ENCODE measurements around the gene HSD17B2.

HSD17B2 gene

DNA sequence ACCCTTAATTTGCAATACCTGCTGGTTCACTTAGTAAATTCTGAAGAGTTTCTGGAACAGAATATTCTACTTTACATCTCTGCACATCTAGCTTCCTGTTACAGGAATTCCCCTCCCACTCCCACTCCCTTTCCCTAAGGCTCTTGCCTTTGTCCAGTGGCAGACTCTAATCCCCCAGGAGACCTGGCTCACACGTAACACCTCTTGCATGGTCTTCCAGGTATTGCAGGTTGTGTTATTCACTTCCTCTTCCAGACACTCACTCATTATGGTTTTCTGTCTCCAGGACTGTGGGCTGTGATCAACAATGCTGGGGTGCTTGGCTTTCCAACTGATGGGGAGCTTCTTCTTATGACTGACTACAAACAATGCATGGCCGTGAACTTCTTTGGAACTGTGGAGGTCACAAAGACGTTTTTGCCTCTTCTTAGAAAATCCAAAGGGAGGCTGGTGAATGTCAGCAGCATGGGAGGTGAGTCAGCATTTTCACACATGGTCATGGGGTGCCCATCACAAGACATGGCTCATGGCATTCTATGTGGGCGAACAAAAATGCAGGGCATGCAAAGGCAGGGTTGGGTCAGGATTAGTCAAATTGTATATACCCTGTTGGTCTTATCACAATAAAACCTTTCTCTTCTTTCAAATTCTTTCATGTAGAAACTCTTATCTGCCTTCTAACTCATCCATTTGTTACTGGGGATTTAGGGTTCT is 35.8 kb downstream of the HSD17B2 start:
- peak; percentile 19 for DNase-seq (ENCODE audit: low read depth)
- H3K4me3 ChIP-seq (ENCODE audit: low read depth, low read length), result no peak overlapping the region

DNA sequence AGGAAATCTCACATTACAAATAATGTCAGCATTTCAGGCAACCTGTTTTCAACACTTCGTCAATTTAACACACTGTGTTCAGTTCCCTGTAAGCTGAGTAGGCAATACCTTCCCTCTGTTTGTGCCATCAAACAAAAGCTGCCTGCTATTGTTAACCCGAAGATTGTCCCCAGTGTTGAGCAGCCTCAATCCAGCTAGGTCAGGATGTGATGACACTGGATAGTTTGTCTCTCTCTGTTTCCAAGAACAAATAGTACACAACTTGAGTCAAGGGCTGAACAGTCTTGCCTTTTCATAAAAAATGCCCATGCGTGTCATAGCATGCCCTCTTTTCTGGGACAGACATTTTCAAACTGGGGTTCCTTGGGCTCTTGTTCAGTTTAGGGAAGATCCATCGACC is 36.4 kb downstream of the HSD17B2 start:
- no peak overlapping the region for H3K4me3 ChIP-seq (ENCODE audit: low read depth, low read length)
- DNase-seq (ENCODE audit: low read depth), result no peak

DNA sequence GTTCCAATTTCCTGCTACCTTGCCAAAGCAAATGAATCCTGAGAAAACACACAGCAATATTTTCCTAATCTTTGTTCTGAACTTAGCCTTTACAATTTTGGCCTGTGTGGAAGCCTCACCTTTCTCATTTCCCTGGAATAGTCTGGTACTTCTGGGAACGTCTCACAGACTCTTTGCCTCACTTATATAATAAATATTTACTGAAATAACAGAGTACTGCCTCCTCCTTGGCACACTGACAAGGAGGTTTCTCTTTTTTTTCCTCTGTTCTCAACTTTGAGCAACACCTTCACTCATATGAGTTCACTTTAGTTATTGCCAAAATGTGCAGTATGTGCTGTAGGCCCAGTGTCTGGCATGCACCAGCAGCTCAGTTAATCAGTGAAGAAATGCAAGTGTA is 37.3 kb downstream of the HSD17B2 start:
- H3K4me3 ChIP-seq (ENCODE audit: low read depth, low read length), result no peak overlapping the region
- no peak for DNase-seq (ENCODE audit: low read depth)

DNA sequence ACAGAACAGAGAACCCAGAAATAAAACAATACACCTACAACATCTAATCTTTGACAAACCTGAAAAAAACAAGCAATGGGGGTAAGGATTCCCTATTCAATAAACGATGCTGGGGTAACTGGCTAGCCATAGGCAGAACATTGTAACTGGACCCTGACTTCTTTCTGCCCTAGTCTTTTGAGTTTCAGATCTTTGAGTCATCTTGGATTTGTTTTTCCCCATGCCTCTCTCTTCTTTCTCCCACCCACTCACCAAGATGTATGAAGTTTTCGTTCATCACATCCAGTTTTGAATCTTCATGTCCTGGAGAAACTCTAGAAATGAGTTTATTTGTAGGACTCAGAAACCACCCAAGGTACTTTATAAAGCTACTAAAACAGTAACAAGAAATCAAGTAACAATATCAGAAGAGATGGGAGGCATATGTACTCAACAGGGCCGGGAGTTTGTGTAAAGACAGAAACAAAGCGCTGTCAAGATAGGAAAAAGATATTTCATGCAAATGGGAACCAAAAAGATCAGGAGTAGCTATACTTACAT is 39.0 kb downstream of the HSD17B2 start:
- no peak for DNase-seq (ENCODE audit: low read depth)
- H3K4me3 ChIP-seq (ENCODE audit: low read depth, low read length), result no peak overlapping the region

DNA sequence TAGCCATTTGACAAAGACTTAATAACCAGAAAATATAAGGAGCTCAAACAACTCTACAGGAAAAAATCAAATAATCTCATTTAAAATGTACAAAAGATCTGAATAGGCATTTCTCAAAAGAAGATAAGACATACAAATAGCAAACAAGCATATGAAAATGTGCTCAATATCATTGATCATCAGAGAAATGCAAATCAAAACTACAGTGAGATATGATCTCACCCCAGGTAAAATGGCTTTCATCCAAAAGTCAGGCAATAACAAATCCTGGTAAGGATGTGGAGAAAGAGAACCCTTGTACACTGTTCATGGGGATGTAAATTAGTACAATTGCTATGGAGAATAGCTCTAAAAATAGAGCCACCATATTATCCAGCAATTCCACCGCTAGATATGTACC is 43.1 kb downstream of the HSD17B2 start:
- no peak overlapping the region for H3K4me3 ChIP-seq (ENCODE audit: low read depth, low read length)
- DNase-seq (ENCODE audit: low read depth), result no peak

DNA sequence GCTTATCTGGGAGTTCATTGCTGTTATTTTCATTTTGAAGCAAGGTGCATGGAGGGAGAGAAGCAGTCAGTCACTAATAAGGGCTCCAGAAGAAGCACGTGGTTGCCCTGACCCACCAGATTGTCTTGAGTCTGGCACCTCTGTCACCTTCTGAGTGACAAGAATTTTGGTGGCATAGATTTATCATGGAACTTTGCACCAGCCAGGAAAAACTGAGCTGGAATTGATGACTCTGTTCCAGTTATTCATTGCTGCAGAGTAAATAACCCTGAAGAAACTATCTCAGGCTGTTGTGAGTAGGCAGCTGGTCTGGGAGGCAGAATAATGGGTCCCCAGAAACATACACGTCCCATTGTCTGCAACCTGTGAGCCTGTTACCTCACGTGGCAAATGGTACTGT is 44.8 kb downstream of the HSD17B2 start:
- DNase-seq (ENCODE audit: low read depth), result no peak

DNA sequence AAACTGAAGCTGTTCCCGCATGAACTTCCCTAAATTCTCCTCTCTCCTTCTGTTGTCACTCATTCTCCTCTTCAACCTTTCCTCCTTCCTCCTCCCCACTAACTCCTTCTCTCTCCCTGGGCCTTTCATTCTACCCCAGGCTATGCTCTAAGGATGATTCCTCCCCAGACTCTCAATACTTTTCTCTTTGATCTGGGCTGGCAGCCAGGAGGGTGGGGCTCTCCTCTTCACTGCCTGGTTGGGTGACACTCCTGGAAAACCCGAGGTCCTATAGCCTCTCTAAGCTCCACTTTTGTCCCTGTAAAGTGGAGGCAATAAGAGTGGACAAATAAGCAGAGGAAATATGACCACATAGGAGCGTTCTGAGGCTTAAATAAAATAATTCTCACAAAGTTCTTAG is 46.2 kb downstream of the HSD17B2 start:
- DNase-seq (ENCODE audit: low read depth), result no peak
- no peak overlapping the region for H3K4me3 ChIP-seq (ENCODE audit: low read depth, low read length)

More for the DNA sequence above, 44.8 kb downstream of the HSD17B2 start:
- no peak overlapping the region for H3K4me3 ChIP-seq (ENCODE audit: low read depth, low read length)

DNA sequence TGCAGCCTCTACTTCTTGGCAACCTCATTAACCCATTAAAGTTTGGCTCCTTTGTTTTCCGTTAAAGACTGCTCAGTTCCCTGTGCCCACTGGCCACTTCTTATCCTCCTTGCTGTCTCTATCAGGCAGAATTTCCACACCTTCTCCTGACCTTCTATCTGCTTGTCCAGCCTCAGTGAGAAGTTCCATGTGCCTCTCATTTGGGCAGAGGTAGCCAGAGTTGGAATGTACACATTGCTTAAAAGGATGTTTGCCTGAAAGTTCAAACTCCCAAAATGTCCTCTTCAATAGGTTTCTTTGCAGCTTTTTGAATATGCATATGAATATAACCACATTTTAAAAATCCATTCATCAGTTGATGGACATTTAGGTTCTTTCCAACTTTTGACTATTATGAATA is 47.0 kb downstream of the HSD17B2 start:
- no peak overlapping the region for H3K4me3 ChIP-seq (ENCODE audit: low read depth, low read length)
- no peak for DNase-seq (ENCODE audit: low read depth)

DNA sequence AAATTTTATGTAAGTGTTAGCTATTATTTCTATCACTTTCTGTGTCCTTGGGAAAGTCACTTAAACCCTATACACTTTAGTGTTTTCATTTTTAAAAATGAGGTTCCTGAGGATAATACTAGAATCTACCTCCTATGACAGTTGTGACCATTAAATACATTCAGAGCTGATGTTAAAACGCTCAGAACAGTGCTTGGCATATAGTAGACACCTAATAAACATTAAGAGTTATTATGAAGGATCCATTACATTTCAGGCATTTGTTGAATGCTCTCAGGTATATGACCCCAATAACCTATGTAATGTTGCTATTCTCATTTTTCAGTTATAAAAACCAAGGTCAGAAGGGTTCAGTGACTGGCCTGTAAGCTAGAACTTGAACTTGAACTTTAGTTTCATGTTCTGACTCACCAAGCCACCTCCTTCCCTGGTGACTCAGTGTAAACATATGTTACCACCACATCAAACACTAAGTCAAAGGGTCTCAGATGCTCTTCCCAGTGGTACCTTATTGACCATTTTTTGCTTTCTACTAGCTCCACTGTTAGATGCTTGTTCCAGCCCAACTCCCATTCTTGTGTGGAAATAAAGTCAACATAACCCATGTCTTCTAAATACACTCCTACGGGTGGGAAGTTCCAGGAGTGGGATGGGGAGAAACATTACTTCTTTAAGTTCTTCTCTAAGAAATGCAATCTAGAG is 47.6 kb downstream of the HSD17B2 start:
- no peak for DNase-seq (ENCODE audit: low read depth)
- no peak overlapping the region for H3K4me3 ChIP-seq (ENCODE audit: low read depth, low read length)

DNA sequence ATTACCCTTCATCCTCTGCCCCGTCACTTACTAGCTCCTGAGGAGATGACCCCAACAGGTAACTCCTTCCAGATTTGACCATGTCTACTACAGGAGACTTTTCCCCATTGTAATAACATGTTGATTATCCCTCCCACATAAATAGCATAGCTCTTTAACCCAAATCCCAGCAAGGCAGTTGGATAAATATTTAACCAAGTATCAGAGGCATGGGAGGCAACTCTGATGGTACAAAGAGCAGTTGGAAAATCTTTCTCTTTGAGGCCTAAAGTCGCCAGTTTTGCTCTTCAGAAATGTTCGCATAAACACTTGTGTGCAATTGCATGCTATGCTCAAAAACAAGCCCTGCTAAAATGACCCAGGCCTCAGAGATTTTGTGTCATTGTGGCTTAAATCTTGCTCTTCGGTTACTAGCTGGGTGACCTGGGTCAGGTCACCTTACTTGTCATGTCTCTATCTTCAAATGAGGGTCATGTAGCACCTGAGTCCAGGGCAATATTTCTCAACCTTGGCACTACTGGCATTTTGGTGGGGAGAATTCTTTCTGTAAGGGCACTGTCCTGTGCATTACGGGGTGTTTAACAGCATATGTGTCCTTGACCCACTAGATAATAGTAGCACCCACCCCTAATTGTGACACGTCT is 48.8 kb downstream of the HSD17B2 start:
- DNase-seq (ENCODE audit: low read depth), result no peak

DNA sequence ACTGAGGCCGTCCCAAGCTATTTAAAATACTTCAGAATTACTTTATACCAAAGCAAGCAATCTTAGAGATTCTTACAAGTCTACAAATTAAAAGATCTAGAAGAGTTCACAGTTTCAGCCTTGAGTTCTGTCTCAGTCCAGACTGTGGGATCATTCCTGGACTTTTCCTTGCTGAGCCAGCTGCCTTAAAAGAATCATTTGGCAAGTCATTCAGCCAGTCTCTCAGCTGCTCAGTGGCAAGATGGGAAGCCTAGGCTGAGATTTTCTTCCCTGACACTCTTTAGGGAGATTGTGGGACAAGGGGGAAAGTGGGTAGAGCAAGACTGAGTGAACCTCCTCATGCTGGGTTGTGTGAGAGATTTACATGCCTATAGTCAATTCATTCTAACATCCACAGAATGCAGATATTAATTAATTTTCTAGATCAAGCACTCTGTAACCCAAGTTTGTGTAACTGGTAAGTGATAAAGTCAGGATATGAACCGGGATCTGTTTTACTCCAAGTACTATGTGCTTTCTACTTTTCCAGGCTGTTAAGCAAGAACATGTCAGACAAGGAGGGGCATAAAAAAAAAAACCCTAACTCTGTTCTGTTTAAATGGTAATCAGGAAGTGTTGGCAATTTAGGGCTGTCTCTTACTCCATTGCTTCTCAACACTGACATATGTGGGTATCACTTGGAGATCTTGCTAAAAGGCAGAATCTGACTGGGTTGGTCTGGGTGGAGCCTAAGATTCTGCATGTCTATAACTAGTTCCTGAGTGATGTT is 50.1 kb downstream of the HSD17B2 start:
- H3K4me3 ChIP-seq (ENCODE audit: low read depth, low read length), result no peak overlapping the region

More for the DNA sequence above, 48.8 kb downstream of the HSD17B2 start:
- no peak overlapping the region for H3K4me3 ChIP-seq (ENCODE audit: low read depth, low read length)

DNA sequence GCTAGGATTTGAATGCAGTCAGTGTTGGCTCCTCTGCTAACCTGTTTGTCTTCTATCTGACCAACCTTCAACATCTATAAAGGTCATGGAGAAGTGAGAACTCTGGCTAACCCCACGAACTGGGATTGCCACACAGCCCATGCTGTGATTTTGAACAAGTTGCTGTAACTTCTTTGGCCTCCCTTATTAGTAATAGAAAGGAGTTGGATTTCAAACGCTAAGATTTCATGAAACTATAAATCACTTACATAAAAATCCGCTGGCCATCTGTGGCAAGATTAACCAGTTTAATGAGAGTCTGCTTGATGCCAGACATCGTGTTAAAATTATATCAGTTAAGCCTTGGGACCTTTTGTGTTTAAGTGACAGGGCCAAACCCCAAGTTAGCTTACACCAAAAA is 53.4 kb downstream of the HSD17B2 start:
- no peak overlapping the region for H3K4me3 ChIP-seq (ENCODE audit: low read depth, low read length)
- DNase-seq (ENCODE audit: low read depth), result no peak

More for the DNA sequence above, 50.1 kb downstream of the HSD17B2 start:
- DNase-seq (ENCODE audit: low read depth), result no peak

DNA sequence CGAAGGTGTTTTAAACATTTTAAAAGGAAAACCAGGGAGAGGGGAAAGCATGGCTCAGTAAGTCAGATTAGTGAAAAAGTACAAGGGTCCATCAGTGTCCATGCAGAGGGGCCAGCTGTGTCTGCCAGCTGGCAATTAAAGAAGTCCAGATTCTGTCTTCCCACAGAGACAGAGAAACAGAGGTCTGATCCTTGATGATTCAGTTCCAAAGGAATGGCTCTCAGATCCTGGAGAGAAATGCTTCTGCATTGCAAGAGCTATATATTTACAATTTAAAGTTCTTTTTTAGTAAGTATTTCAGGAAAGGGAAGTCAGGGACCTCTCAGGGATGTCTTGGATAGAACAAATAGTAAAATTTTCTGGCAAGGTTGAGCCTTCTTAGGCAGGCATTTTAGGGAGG is 56.2 kb downstream of the HSD17B2 start:
- DNase-seq (ENCODE audit: low read depth), result peak; percentile 36
- no peak overlapping the region for H3K4me3 ChIP-seq (ENCODE audit: low read depth, low read length)

DNA sequence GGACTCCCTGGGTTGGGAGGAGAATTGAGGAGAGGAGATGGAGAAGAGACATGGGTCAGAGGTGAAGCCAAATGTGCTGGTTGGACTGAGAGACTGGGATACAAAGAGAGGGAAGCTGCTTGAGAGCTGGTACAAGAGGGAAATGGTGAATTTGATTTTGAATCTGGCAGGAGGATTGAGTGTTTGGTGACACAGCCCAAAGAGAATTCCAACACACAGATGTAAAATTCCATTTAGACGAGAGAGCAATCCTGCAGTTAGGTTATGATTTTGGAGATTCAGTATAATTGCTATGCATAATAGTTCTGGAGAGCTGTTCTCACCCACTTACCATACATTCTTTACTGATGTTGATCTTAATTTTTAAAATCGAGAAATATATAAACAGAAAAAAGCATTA is 57.7 kb downstream of the HSD17B2 start:
- H3K4me3 ChIP-seq (ENCODE audit: low read depth, low read length), result no peak overlapping the region
- DNase-seq (ENCODE audit: low read depth), result no peak

DNA sequence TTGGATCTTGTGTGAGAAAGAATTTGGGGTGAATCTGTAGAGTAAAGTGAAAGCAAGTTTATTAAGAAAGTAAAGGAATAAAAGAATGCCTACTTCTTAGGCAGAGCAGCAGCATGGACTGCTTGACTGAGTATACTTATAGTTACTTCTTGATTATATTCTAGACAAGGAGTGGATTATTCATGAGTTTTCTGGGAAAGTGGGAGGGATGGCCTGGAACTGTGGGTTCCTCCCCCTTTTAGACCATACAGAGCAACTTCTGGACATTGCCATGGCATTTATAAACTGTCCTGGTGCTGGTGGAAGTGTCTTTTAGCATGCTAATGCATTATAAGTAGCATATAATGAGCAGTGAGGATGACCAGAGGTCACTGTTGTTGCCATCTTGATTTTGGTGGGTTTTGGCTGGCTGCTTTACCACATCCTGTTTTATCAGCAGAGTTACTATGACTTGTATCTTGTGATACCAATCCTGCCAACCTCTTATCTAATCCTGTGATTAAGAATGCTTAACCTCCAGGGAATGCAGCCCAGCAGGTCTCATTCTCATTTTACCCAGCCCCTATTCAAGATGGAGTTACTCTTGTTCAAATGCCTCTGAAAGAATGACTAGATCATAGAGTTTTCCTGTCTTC is 58.7 kb downstream of the HSD17B2 start:
- H3K4me3 ChIP-seq (ENCODE audit: low read depth, low read length), result no peak overlapping the region
- no peak for DNase-seq (ENCODE audit: low read depth)

DNA sequence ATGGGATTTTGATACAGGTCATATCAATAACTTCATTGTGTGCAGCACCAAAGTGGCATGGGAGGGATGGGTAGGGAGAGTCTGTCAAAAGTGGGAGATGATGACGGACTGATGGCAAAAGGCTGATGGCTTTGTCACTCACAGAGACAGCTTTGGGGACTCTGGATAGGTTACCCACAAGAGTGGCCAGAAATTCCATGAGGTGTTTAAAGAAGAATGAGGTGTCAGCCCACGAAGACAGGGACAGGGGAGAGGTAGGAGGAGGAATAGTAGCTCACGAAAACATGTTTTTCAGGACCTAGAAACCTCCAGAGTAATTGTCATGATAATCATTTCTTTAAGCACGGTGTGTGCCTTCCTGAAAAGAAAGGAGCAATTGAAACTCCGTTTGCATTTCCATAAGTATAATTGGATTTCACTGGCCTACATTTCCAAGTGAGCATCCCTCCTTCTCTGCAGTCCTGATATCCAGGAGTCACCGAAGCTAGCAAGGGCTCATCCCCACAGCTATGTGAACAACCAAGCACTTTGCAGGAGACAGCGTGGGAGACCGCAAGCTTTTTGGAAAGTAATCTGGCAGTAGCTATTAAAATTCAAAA is 60.0 kb downstream of the HSD17B2 start:
- no peak for DNase-seq (ENCODE audit: low read depth)

DNA sequence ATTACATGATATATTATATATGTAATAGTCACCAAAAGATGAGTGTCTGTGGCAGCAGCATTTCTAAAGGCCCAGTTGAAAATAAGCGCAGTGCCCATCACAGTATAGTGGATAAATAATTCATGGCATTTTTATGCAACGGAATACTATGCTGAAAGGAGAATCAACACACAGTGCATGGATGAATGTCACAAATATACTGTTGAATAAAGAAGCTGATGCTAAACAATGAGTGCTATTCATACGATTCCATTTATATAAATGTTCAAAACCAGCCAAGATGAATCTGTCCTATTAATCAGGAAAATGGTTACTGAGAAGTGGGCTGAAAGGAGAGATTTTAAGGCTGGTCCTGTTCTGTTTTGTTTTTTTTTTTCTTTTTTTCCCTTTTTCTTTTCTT is 61.6 kb downstream of the HSD17B2 start:
- DNase-seq (ENCODE audit: low read depth), result no peak
- H3K4me3 ChIP-seq (ENCODE audit: low read depth, low read length), result no peak overlapping the region

More for the DNA sequence above, 60.0 kb downstream of the HSD17B2 start:
- no peak overlapping the region for H3K4me3 ChIP-seq (ENCODE audit: low read depth, low read length)

DNA sequence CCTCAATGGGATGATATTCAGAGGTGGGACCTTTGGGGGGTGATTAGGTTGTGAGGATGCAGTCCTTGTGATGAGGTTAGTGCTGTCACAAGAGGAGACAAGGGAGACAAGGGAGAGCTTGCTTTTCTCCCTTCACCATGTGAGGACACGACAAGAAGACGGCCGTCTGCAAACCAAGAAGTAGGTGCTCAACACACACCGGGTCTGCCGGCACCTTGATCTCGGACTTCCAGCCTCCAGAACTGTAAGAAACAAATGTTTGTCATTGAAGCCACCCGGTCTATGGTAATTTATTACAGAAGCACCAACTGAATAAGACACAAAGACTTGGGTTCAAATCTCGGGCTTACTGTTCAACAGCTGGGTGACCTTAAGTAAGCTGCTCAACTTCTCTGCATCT is 70.1 kb downstream of the HSD17B2 start:
- H3K4me3 ChIP-seq (ENCODE audit: low read depth, low read length), result no peak overlapping the region
- no peak for DNase-seq (ENCODE audit: low read depth)

DNA sequence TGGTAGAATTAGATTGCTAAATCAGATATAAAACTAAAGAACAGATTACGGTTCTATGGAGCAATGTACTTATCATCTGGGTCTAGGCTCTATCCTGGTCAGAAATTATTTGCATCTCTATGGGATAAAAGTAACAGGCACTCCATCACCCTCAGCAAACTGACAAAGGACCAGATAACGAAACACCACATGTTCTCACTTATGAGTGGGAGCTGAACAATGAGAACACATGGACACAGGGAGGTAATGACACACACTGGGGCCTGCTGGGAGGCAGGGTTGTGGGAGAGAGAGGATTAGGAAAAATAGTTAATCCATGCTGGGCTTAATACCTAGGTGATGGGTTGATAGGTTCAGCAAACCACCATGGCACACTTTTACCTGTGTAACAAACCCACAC is 73.0 kb downstream of the HSD17B2 start:
- DNase-seq (ENCODE audit: low read depth), result no peak
- H3K4me3 ChIP-seq (ENCODE audit: low read depth, low read length), result no peak overlapping the region

Measured in skeletal muscle cell (primary cell).